GM12891 (cell line): ENCODE measurements around the gene SEZ6.

Source experiments
- POLR2A ChIP-seq: IDR thresholded peaks from 2 replicates; pipeline ENCODE4 v1.6.1; 2011; ENCODE audit warnings: low read depth, low read length, control low read depth
- POLR2AphosphoS5 ChIP-seq: IDR thresholded peaks from 2 replicates; pipeline ENCODE4 v1.6.1; 2011; ENCODE audit warnings: low read depth, low read length, control low read depth
- TAF1 ChIP-seq: IDR thresholded peaks from 2 replicates; pipeline ENCODE4 v1.6.1; 2011; ENCODE audit warnings: low read depth, low read length, control low read depth

DNA sequence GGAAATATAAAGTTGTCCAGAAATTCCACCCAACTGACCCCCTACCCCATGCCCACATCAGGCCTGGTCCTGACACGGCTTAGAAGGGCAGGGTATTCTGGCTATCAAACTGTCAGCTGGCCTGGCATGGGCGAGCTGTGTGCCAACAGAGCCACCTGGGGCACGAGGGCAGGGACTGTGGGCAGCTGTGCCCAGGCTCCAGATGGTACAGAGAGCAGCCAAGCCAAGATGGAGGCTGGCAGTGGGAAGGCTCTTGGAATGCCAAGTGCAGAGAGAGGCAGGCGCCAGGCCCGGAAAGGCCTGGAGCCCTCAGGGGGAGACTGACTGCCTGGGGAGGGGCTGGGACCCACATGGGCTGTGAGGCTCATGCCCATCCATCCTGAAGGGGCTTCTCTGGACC, 30.2 kb downstream of the SEZ6 start:
- TF ChIP-seq POLR2A (no peak), TAF1 (no peak), POLR2AphosphoS5 (no peak)
